ENCODE data around the gene MALAT1. TPM values are rescaled to one million over a fixed set of nuclear protein-coding genes. Genes with fewer than 3 reads are reported as not detected.

MALAT1 gene
- total RNA-seq, 4 donors from 2014 or later, result 2,194 to 20,520 (median 8,164) TPM

GRCh38 chr11:65502555-65503367, 3.9 kb downstream of the MALAT1 start:
- no peak for ATAC-seq
- peak overlapping the region; percentile 74 to 97 for H3K4me3 ChIP-seq
- H3K9me3 ChIP-seq, result no peaks in the 10 kb centered on the region
- H3K36me3 ChIP-seq, result peaks cover 34 to 58% of the 10 kb centered on the region in 2 donors
- WGBS, 2 donors (ENCODE audit: low coverage in 1 of 2), result 0 to 2% methylated on average over 6 of the region's 6 CpGs
- H3K27me3 ChIP-seq, result no peaks in the 10 kb centered on the region
- H3K27ac ChIP-seq, result peak overlapping the region; percentile 90 to 100 (median 97)
- TF ChIP-seq CTCF (IDR thresholded peaks at IDR 0.05) (no peak), POLR2AphosphoS5 (IDR thresholded peaks at IDR 0.05) (peak; percentile 97), EP300 (IDR thresholded peaks at IDR 0.05) (no peak), POLR2A (IDR thresholded peaks at IDR 0.05) (peak; percentile 72 to 77)
- H3K4me1 ChIP-seq, result peaks cover 7 to 36% (median 7%) of the 10 kb centered on the region in 3 donors

DNA sequence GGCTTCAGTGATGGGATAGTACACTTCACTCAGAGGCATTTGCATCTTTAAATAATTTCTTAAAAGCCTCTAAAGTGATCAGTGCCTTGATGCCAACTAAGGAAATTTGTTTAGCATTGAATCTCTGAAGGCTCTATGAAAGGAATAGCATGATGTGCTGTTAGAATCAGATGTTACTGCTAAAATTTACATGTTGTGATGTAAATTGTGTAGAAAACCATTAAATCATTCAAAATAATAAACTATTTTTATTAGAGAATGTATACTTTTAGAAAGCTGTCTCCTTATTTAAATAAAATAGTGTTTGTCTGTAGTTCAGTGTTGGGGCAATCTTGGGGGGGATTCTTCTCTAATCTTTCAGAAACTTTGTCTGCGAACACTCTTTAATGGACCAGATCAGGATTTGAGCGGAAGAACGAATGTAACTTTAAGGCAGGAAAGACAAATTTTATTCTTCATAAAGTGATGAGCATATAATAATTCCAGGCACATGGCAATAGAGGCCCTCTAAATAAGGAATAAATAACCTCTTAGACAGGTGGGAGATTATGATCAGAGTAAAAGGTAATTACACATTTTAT, 4.6 kb downstream of the MALAT1 start:
- peak overlapping the region; percentile 90 to 100 (median 97) for H3K27ac ChIP-seq
- peaks cover 7 to 40% (median 7%) of the 10 kb centered on the region in 3 donors for H3K4me1 ChIP-seq
- no peaks in the 10 kb centered on the region for H3K9me3 ChIP-seq
- ATAC-seq, result no peak
- TF ChIP-seq EP300 (IDR thresholded peaks at IDR 0.05) (no peak), POLR2A (IDR thresholded peaks at IDR 0.05) (peak in 1 of 2 donors; percentile 32)
- no peaks in the 10 kb centered on the region for H3K27me3 ChIP-seq
- peak overlapping the region; percentile 74 to 97 for H3K4me3 ChIP-seq
- WGBS, 2 donors (ENCODE audit: low coverage in 1 of 2), result 0% methylated on average over 3 of the region's 3 CpGs
- peaks cover 34 to 58% of the 10 kb centered on the region in 2 donors for H3K36me3 ChIP-seq

DNA sequence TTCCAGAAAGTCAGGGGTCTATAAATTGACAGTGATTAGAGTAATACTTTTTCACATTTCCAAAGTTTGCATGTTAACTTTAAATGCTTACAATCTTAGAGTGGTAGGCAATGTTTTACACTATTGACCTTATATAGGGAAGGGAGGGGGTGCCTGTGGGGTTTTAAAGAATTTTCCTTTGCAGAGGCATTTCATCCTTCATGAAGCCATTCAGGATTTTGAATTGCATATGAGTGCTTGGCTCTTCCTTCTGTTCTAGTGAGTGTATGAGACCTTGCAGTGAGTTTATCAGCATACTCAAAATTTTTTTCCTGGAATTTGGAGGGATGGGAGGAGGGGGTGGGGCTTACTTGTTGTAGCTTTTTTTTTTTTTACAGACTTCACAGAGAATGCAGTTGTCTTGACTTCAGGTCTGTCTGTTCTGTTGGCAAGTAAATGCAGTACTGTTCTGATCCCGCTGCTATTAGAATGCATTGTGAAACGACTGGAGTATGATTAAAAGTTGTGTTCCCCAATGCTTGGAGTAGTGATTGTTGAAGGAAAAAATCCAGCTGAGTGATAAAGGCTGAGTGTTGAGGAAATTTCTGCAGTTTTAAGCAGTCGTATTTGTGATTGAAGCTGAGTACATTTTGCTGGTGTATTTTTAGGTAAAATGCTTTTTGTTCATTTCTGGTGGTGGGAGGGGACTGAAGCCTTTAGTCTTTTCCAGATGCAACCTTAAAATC, 5.3 kb downstream of the MALAT1 start:
- WGBS, 2 donors (ENCODE audit: low coverage in 1 of 2), result 0% methylated on average over 3 of the region's 3 CpGs
- Histone ChIP-seq H3K36me3 (peaks cover 34 to 58% of the 10 kb centered on the region in 2 donors), H3K4me3 (peak overlapping the region; percentile 74 to 97), H3K4me1 (peaks cover 7 to 45% (median 10%) of the 10 kb centered on the region in 3 donors), H3K27me3 (no peaks in the 10 kb centered on the region), H3K9me3 (no peaks in the 10 kb centered on the region), H3K27ac (peak overlapping the region; percentile 90 to 100 (median 97))
- peak; percentile 25 to 62 for TF ChIP-seq POLR2A (IDR thresholded peaks at IDR 0.05)
- TF ChIP-seq EP300 (IDR thresholded peaks at IDR 0.05), result no peak
- peak; percentile 90 for TF ChIP-seq POLR2AphosphoS5 (IDR thresholded peaks at IDR 0.05)
- no peak for ATAC-seq

- 2 to 3% methylated on average over 4 to 8 of the region's 8 CpGs for WGBS, 2 donors (ENCODE audit: low coverage in 1 of 2)
- Histone ChIP-seq H3K9me3 (no peaks in the 10 kb centered on the region), H3K27me3 (no peaks in the 10 kb centered on the region), H3K4me3 (peak overlapping the region; percentile 74 to 97), H3K4me1 (peaks cover 7 to 45% (median 10%) of the 10 kb centered on the region in 3 donors), H3K27ac (peak overlapping the region; percentile 90 to 100 (median 97)), H3K36me3 (peaks cover 34 to 58% of the 10 kb centered on the region in 2 donors)
- ATAC-seq, result no peak
- TF ChIP-seq EP300 (IDR thresholded peaks at IDR 0.05), result no peak
- peak; percentile 26 to 43 for TF ChIP-seq POLR2A (IDR thresholded peaks at IDR 0.05)
- TF ChIP-seq POLR2AphosphoS5 (IDR thresholded peaks at IDR 0.05), result peak; percentile 49
- peak in 1 of 4 experiments; percentile 3 for TF ChIP-seq CTCF (IDR thresholded peaks at IDR 0.05)
Observed at GRCh38 chr11:65504674-65505465, 6.0 kb downstream of the MALAT1 start.

- Histone ChIP-seq H3K4me1 (peaks cover 7 to 53% (median 14%) of the 10 kb centered on the region in 3 donors), H3K27me3 (no peaks in the 10 kb centered on the region), H3K9me3 (no peaks in the 10 kb centered on the region), H3K36me3 (peaks cover 34 to 58% of the 10 kb centered on the region in 2 donors), H3K27ac (peak overlapping the region; percentile 90 to 100 (median 97)), H3K4me3 (peak overlapping the region; percentile 74 to 97)
- TF ChIP-seq EP300 (IDR thresholded peaks at IDR 0.05), result no peak
- TF ChIP-seq POLR2A (IDR thresholded peaks at IDR 0.05), result peak; percentile 22 to 42
- TF ChIP-seq POLR2AphosphoS5 (IDR thresholded peaks at IDR 0.05), result peak; percentile 86
- no peak for TF ChIP-seq CTCF (IDR thresholded peaks at IDR 0.05)
- WGBS, 2 donors (ENCODE audit: low coverage in 1 of 2), result 4 to 9% methylated on average over 11 to 12 of the region's 12 CpGs
- no peak for ATAC-seq
Observed at GRCh38 chr11:65505466-65506289, 6.8 kb downstream of the MALAT1 start.
